HL-60 (cell line): ENCODE data around the gene PSMD11.

Source experiments
- DNase-seq, 2 experiments: peaks; one replicate each; pipeline ENCODE4 v3.0.0-alpha.2; 2010 to 2020; ENCODE audit warnings: low read depth in 1 of 2, low spot score in 1 of 2
- H3K27ac ChIP-seq: fragments of 250-450 bp; sonication (Bioruptor Pico); replicated peaks from 2 replicates; pipeline ENCODE4 v1.5.1; 2020; ENCODE audit warnings: mild to moderate bottlenecking, moderate library complexity
- H3K27me3 ChIP-seq: fragments of 250-450 bp; sonication (Bioruptor Pico); 2 replicates; pipeline ENCODE4 v1.5.1; 2021; ENCODE audit warnings: mild to moderate bottlenecking, moderate library complexity; ENCODE audit not compliant: insufficient read depth, poor library complexity, severe bottlenecking
- H3K4me3 ChIP-seq: replicated peaks from 2 replicates; pipeline ENCODE4 v1.5.1; 2011; ENCODE audit warnings: mild to moderate bottlenecking, control low read depth, low read length; ENCODE audit not compliant: insufficient read depth
- CTCF ChIP-seq: IDR thresholded peaks from one replicate; pipeline ENCODE4 v1.5.1; 2011; ENCODE audit warnings: low read length, control low read depth, inconsistent platforms; ENCODE audit not compliant: insufficient read depth
- GABPA ChIP-seq: IDR thresholded peaks from 2 replicates; pipeline ENCODE4 v1.6.1; 2012; ENCODE audit warnings: low read depth
- POLR2AphosphoS5 ChIP-seq: IDR thresholded peaks from 2 replicates; pipeline ENCODE4 v1.6.1; 2012; ENCODE audit warnings: low read depth
- REST ChIP-seq: IDR thresholded peaks from 2 replicates; pipeline ENCODE4 v1.6.1; 2012; ENCODE audit warnings: low read depth; ENCODE audit not compliant: insufficient replicate concordance
- SPI1 ChIP-seq: IDR thresholded peaks from 2 replicates; pipeline ENCODE4 v1.6.1; 2012; ENCODE audit warnings: low read depth, mild to moderate bottlenecking, borderline replicate concordance

Gene PSMD11

DNA sequence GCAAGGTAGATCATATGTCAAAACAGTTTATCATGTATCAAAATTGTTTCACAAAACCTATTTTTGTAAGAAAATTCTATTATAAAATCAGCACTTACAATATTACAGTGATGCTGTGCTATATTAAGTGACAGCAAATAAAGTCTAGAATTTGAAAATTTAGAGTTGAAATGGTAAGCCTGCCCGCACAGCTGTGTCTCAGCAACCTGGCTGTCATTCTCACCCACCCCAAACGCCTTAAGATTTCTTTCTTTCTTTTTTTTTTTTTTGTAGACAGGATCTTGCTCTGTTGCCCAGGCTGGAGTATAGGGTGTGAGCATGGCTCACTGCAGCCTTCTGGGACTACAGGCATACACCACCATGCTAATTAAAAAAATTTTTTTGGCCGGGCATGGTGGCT lies 69.3 kb downstream of the PSMD11 start:
- TF ChIP-seq SPI1 (no peak), REST (no peak), CTCF (no peak), POLR2AphosphoS5 (no peak), GABPA (no peak)
- H3K27ac ChIP-seq, result no peak overlapping the region
- no peak for DNase-seq

DNA sequence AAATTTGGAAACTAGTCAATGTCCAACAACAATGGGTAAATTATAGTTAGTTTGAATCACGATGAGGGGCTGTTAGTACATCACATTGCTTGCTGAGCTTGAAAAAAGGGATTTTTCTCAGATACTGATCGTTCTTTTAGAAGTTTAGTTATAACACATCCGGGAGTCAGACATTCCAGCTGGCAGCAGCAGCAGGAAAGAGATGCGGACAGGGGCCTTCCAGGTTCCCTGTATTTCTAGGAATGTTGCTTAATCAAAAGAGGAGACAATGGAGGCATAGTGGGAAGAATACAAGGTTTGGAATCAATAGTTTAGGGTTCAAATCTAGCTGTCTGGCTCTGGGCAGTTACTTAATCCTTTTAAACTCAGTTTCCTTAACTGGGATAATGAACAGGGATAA lies 70.3 kb downstream of the PSMD11 start:
- Histone ChIP-seq H3K27me3 (peaks cover 27% of the 10 kb centered on the region), H3K27ac (no peak overlapping the region), H3K4me3 (no peak overlapping the region)
- TF ChIP-seq CTCF (no peak), SPI1 (no peak), GABPA (no peak), REST (no peak), POLR2AphosphoS5 (no peak)
- no peak for DNase-seq

More for the DNA sequence above, 69.3 kb downstream of the PSMD11 start:
- H3K27me3 ChIP-seq, result peaks cover 18% of the 10 kb centered on the region
- H3K4me3 ChIP-seq, result no peak overlapping the region

- no peak for DNase-seq
- TF ChIP-seq CTCF (no peak), GABPA (no peak), REST (no peak), POLR2AphosphoS5 (no peak), SPI1 (no peak)
- H3K27ac ChIP-seq, result no peak overlapping the region
Measured at GRCh38 chr17:32515677-32516383, 71.5 kb downstream of the PSMD11 start.

More at GRCh38 chr17:32515677-32516383, 71.5 kb downstream of the PSMD11 start:
- no peak overlapping the region for H3K4me3 ChIP-seq
- H3K27me3 ChIP-seq, result peaks cover 35% of the 10 kb centered on the region
